HG03354 (cell line): Measurements from ENCODE around the gene POLR2M.

Experiments used
- ATAC-seq: cut with Tn5 transposase; IDR thresholded peaks from one replicate; pipeline ENCODE4 v1.9.1; 2021; ENCODE audit warnings: mild to moderate bottlenecking; ENCODE audit not compliant: unreplicated experiment, poor library complexity, severe bottlenecking

Gene POLR2M

DNA sequence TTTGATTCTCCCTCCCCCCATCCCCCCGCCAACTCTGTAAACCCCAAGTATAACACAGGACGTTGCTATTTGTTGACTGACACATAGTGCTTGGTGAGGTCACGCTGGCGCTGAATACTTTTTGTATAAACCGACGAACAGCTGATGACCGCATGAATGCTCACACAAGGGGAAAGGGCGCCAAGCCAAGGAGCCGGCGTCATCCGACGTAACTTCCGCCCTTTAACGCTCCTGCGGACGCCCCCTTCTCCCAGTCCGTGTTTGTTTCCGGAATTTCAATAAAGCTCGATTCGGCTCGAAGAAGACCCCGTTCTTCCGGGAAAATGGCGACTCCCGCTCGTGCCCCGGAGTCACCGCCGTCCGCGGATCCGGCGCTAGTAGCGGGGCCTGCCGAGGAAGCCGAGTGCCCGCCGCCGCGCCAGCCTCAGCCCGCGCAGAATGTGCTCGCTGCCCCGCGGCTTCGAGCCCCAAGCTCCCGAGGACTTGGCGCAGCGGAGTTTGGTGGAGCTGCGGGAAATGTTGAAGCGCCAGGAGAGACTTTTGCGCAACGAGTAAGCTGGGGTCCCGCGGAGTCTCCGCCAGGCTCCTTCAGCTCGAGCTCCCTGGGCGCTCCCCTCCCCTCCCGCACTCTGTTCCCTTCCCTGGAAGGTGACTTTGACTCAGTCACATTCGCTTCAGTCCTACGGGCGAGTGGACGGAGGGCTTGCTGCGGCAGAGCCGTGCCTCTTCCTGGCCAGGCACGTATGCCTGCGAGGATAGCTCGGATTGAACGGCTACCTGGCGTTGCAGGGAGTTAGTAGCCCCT lies at the start of gene POLR2M:
Gene POLR2M, plus strand, starts transcription at position 310 of the 805 bp plus-strand sequence. Its CDS starts 129 bp downstream, at position 439.
- peak; percentile 96 for ATAC-seq

DNA sequence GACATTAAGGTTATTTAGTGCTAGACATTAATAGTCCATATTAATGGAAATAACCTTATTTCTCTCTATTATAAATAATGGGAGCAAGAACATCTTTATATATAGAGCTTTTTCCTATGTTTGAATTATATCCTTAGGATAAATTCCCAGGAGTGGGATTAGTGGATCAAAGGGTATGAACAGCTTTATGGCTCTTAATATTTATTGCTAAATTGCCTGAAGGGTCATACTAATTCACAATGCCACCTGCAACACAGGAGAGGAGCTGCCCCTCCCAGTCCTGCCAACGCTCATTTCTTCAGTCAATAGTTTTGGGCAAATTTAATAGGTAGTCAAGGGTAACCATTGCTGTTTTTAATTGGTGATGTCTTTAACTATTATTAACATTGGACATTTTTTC lies 48.9 kb upstream of the POLR2M start:
- no peak for ATAC-seq

DNA sequence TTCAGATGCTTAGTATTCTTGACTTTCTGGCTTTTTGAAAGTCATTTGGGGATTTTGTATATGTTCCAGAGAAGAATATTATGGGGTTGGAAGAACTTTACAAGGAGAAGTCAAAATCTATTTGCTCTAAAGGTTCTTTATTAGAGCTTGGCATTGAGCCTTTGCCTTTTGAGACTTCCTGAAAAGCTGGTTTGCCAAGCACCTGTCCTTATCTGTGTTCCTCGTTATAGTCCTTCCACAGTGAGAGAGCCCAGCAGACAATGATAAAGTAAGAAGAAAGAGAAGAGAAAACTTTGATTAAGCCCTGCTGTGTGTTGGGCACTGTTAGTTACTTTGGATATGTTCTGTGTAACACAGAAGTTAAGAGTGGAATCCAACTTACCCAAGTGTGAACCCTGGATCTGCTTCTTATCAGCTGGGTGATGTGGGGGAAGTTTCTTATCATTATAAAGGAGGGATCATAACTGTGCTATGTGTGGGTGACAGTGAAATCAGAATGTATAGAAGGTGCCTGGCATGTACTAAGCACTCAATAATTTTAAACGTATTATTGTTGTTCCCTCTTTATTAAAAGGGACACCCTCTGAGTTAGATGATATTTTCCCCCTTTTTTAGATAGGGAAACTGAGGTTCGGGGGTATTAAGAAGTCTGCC lies 44.3 kb upstream of the POLR2M start:
- no peak for ATAC-seq

DNA sequence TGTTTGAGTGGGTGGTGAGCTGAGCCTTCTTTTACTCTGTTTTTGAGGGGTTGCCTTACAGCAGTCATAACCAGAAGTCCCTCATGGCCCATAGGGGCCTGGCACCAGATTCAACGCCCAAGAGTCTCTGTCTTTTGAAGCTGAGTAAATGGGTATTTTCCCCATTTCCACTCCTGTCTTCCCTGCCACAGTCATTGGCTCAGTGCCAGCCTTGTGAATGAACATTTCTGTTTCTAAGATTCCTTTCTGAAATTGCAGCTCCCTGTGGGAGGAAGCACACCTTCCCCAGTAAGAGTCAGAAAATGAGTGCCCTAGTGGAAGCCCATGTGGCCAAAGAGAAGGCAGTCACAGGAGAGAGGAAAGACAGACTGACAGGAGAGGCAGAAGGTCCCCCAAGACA lies 43.7 kb upstream of the POLR2M start:
- no peak for ATAC-seq

DNA sequence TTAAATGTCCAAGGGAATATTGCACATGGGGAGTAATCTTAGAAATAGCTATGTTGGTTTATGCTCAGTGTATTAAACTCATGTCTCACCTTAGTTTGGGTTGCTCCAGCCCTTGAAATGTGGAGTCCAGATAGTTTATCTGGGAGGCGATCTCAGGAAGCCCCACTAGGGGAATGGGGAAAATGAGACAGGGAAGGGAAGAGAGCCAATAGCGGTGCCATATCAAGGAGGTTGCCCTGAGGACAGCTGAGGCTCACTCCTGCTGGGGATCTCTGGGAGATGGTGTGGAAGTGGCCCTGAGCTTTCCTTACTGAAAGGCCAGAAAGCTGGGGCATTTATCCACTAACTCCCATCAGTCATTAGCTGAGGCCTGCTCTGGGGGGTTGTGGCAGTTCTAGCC lies 43.3 kb upstream of the POLR2M start:
- ATAC-seq, result no peak

DNA sequence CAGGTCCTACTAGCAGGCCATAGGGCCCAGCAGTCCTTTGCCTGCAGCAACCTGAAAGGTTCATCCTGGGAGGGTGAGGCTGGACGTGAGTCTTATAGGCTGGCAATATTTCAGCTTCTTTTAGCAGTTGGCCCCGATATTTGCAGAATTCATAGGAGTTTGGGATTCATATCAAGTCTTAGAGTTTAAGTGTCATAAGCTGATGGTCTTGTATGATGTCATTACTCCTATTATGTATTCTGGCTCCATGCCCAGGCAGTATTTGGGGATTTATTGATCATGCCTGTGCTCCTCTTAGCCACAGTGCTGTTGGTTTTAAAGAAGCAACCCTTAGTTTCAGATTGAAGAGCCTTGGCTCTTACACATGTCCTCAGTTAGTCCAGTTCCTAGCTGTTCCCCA lies 41.3 kb upstream of the POLR2M start:
- ATAC-seq, result no peak

DNA sequence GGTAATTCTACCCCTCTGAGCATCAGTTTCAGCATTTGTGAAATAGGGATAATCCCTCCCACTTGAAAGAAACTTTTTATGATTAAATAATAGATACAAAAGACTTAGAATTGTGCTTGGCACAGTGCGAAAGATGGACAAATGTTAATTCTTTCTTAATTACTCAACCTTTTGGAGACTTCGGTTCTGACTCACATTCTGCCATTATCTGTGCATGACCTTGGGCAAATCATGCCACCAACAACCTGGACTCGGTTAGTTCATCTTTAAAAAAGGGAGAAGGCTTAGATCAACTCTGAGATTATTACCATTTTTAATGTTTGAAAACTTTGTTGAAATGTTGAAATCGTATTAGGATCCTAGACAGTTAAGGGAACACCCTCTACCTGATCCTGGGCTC lies 40.6 kb upstream of the POLR2M start:
- ATAC-seq, result no peak

DNA sequence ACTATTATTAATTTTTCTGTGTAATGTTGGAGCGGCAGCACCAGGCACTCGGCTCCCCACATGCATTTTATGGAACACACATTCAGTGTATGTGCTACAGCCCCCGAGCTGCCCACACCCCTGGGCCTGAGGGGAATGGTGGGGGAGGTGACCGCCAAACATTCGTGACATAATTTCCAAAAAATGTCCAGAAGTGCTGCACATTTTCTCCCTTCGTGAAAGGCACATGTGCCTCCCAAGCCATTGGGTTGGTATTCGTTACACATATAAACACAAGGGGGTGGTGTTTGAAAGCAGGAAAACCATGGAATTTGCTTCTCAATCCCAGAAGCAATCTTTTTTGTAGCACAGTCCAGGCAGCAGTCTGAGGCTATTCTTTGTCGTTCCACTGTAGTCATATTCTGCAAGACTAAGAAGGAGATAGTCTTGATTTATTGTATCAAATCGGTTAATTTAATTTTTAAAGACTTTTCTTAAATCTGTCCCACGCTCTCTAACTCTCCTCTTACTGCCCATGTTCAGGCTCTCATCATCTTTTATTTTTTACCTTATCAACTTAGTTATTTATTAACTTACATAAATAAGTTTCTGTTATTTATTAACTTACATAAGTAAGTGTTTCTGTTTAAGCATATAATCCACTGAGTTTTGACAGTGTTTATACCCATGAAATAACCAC lies 39.2 kb upstream of the POLR2M start:
- ATAC-seq, result no peak

DNA sequence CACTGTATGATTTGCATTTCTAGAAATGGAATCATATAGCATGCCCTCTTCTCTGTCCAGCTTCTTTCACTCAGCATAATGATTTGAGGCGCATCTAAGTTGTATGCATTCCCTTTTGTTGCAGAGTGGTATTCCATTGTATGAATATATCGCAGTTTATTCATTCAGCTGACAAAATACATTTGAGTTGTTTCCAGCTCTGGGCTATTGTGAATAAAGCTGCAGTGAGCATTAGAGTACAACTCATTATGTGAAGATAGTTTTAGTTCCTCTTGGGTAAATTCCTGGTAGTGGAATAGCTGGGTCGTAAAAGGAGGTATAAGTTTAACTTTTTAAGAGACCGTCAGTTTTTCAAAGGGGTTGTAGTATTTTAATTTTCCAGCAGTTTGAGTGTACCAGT lies 38.5 kb upstream of the POLR2M start:
- ATAC-seq, result no peak

DNA sequence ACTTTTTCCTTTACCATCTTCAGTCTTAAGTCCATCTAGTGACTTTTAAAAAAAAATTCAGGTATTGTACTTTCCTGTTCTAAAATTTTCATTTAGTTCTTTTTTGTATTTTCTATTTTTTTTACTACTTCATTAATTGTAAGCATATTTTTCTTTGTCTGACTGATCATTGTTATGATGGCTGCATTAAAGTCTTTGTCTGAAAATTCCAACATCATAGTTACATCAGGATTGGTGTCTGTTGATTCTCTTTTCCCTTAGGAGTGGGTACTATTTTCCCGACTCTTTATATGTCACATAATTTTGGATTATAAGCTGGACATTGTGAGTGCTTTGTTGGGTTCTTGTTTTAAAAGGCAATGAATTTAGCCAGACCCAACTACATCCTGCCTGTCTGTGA lies 34.9 kb upstream of the POLR2M start:
- no peak for ATAC-seq

DNA sequence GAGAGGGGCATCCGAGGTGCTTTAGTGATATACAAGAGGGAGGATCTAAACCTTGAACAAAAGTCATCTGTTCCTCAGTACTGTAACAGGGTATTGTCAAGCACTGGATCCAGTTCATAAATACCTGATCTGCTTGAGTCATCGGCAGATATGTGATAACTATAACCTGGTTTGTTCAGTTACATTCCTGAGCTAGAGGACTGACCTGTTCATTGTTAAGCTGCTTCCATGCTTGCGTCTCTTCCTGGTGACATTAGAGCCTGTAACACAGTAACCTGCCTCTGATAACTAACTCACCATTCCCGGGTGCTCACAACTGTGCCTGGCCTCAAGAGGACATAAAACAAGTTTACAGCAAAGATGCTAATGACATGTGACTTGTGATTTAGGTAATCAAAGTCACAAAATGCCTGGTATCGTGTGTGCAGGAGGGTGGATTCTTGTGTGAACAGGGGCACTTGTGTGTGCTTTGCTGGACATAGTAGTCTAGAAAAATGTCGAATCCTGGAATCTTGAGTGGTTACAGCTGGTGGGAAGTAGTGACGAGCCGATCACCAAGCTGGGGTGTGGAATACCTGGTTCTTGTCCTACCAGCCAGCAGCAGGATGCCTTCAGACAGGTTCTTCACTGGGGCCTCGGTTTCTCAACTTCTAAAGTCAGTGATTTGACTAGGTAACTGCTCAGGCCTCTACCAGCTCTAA lies 30.9 kb upstream of the POLR2M start:
- ATAC-seq, result no peak

DNA sequence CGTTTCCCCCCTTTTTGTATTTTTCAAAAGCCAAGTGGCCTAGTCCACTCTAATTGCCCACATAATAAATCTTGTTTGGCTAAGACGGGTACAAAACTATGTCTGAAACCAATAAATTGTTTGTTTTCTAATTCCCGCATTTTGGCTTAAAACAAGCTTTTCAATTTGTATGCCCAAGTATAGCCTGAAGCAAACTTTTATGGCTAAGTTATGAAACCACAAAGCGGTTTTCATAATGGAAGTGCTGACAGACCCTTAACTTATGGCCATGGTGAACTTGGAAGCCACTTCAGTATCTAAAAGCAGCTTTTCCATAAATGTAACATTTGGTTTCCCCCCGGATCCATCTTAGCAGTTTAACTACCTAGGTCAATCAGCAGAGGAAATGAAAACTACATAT lies 29.9 kb upstream of the POLR2M start:
- no peak for ATAC-seq

DNA sequence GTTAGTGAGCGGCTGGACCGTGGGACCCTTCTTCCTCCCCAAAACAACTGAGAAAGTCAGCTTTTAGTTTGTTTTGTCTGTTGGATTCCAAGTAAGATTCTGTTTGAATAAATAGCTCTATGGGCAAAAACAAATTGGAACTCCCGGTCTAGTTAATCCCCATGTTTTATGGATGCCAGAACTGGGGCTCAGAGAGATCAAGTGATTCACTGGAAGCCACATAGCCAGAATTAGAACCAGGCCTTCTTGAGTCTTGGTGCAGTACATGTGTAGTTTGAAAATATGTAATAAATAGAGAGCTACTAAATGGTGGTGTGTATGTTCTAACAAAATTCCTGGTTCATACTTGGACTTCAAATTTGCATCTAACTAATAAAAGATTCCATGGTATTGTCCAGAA lies 29.3 kb upstream of the POLR2M start:
- no peak for ATAC-seq

DNA sequence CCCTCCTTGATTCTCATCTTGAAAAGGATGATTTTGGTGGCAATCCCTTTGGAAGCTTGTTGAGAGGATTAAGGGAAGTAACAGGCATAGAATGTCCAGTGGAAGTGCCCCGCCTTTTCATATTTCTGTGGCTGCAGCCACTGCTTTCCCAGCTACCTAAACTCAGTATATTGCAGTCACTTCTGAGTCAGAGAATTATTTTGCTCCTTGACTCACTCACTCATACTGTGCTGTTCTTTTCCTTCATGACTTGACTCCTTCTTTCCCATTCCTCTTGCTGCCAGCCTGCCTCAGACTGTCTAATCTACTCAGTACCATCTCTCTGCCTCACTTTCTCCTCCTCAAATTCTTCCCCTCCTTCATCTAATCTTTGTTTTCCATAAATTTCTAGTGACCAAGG lies 26.5 kb upstream of the POLR2M start:
- ATAC-seq, result no peak

DNA sequence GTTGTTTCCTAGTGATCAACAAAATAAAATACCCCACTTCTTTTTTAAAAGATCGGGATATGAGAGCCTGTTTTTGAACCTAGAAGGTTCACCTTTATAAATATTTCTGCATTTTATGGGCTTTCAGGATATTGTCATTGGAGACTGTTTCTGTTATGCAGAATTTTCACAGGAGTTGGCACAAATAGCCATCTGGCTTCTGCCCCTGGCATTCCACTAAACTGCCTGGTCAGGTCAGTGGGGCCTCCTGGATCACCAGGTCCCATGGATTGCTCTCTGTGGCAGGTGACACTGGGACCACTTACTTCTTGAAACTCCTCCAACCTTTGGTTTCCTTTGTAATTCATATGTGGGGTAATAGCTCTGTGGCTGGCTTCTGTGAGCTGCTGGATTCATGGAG lies 25.5 kb upstream of the POLR2M start:
- ATAC-seq, result no peak

DNA sequence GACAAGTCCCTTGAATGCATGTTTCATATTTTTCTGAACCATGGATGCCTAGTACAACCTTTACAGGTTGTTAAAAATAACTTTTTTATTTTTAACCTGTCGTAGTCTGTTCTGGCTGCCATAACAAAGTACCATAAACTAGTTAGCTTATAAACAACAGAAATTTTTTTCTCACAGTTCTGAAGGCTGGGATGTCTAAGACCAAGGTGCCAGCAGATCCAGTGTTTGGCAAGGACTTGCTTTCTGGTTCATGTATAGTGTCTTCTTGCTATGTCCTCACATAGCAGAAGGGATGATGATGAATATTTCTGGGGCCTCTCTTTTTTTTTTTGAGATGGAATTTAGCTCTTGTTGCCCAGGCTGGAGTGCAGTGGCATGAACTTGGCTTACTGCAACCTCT lies 23.0 kb upstream of the POLR2M start:
- no peak for ATAC-seq

DNA sequence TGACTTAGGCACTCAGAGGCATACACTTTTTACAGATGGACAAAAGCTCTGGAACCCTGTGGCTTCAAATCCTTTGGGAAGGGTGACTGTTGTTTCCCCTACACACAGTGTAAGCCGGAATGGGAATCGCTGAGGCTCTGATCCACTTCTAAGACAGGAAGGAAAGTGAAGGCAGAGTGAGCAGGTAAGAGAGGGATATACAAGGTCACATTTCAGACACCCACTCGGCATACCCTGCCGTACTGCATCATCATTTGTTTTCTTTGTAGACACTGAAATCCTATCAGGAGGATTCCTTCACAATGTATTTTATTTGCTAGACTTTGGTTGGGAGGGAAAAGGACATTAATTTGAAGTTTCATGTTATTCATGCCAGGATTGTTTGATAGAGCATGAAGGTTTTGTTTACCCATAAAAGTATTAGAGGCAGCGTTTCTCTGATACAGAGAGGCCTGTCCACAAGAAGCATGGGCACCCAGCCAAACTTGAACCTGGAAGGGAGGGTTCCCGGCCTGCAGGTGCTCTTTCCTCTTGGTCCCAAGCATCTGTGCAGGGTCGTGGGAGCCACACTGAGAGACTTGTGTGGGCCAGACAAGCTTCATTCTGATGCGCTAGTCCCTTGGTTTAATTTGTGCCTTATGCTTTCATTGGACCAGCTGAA lies 21.9 kb upstream of the POLR2M start:
- ATAC-seq, result no peak

DNA sequence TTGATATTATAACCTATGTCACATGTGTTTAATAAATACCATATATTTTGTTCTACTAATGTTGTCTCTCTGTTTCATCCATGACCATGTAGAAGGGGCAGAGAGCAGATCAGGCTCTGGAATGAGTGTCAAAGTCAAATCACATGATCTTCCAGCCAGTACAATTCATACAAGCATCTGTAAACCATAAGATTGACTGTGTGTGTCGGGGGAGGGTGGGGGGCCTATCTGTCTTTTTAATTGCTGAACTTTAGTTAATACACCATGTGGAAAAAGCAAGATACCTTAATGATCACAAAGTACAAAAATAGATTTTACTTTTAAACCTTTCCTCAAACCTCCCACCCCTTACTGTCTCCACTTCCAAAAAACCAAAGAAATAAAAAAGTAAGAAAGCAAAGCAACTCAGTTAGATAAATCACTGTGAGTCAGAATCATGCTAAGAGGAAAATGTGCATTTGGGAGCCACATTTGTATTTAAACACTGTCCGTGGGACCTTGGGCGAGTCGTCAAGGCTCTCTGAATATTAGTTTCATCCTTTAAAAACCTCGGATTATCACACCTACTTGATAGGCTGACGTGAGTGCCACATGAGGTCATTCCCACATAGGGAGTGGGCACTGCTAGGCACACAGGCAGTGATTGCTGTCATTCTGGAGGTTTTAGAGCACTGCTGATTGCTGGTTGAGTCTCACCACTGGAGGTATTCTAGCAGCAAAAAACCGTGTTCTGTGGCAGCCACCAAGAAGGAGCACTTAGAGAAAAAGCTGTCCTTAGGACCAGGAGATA lies 21.0 kb upstream of the POLR2M start:
- no peak for ATAC-seq

DNA sequence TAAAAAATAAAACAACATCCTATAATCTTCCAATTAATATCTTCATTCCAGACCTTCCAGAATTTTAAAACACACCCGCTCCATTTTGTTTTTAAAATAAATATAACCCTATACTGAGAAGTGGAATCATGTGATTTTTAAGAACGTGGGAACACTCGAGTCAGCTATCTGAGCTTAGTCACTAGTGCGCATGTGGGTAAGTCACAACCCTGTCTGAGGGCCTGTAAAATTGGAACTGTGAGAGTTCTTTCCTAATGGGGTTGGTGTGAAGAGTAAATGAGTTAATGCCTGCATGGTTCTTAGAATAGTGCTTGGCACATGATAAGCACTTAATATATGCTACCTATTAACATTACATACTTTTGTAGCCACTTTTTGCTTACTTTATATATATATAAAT lies 19.9 kb upstream of the POLR2M start:
- no peak for ATAC-seq
